SK-N-SH (cell line): ENCODE data around the gene FCMR. TPM values are rescaled to one million over a fixed set of nuclear protein-coding genes. Genes with fewer than 3 reads are reported as not detected.

Source experiments
- CTCF ChIA-PET: fragments of 300-600, 350-600 bp; formaldehyde crosslinking; extraction: SDS; loops from one replicate; lab custom pipeline; 2021; lab: Yijun Ruan, JAX
- POLR2A ChIA-PET: fragments of 350-600 bp; sonication (Branson Sonifier 250); formaldehyde crosslinking; extraction: SDS; loops from one replicate; lab custom pipeline; 2020; ENCODE audit warnings: antibody characterized with exemption, inconsistent platforms; lab: Yijun Ruan, JAX
- DNase-seq: peaks from one replicate; pipeline ENCODE4 v3.0.0; 2012
- H2AFZ ChIP-seq: fragments of 200-600 bp; sonication (generic); 2 replicates; pipeline ENCODE4 v1.8.1; 2016; ENCODE audit warnings: antibody characterized with exemption, mild to moderate bottlenecking, low read depth
- H3F3A ChIP-seq: fragments of 200-600 bp; sonication (generic); replicated peaks from 2 replicates; pipeline ENCODE3; 2016; ENCODE audit warnings: antibody characterized with exemption, mild to moderate bottlenecking; ENCODE audit not compliant: insufficient read depth
- H3K27ac ChIP-seq, 2 experiments: fragments of 200-500 bp in 1 of 2; fragments of 200-600 bp in 1 of 2; sonication (Bioruptor generic) in 1 of 2; sonication (generic), shearing (Covaris generic) in 1 of 2; 2 replicates each; pipeline versions ENCODE4 v1.5.1 to v1.6.1; 2014 to 2016; ENCODE audit warnings: low read depth in 2 of 2, inconsistent platforms in 1 of 2, low read length in 1 of 2, mild to moderate bottlenecking in 1 of 2, mixed read lengths in 1 of 2
- H3K27me3 ChIP-seq: fragments of 200-600 bp; sonication (generic), shearing (Covaris generic); 2 replicates; pipeline ENCODE4 v1.6.1; 2016; ENCODE audit warnings: mixed run types; ENCODE audit not compliant: insufficient read depth
- H3K36me3 ChIP-seq, 2 experiments: fragments of 200-500 bp in 1 of 2; fragments of 200-600 bp in 1 of 2; sonication (Bioruptor generic) in 1 of 2; sonication (generic) in 1 of 2; replicated peaks in 1 of 2; 2 replicates each; pipeline versions ENCODE3 to v1.5.1; 2014 to 2016; ENCODE audit warnings: low read length in 1 of 2, mild to moderate bottlenecking in 1 of 2; ENCODE audit not compliant: insufficient read depth in 2 of 2, control insufficient read depth in 1 of 2
- H3K4me1 ChIP-seq, 2 experiments: fragments of 200-500 bp in 1 of 2; fragments of 200-600 bp in 1 of 2; sonication (Bioruptor generic) in 1 of 2; sonication (generic), shearing (Covaris generic) in 1 of 2; 2 replicates each; pipeline versions ENCODE4 v1.5.1 to v1.6.1; 2014 to 2016; ENCODE audit warnings: low read depth in 1 of 2, low read length in 1 of 2, mixed run types in 1 of 2; ENCODE audit not compliant: insufficient read depth in 2 of 2, control insufficient read depth in 1 of 2
- H3K4me2 ChIP-seq: fragments of 200-600 bp; sonication (generic), shearing (Covaris generic); 2 replicates; pipeline ENCODE4 v1.6.1; 2017; ENCODE audit warnings: mixed run types
- H3K4me3 ChIP-seq, 2 experiments: fragments of 200-500 bp in 1 of 2; fragments of 200-600 bp in 1 of 2; sonication (Bioruptor generic) in 1 of 2; sonication (generic), shearing (Covaris generic) in 1 of 2; 2 replicates each; pipeline versions ENCODE4 v1.5.1 to v1.8.1; 2014 to 2016; ENCODE audit warnings: low read depth in 2 of 2, inconsistent platforms in 1 of 2, low read length in 1 of 2, mild to moderate bottlenecking in 1 of 2, mixed read lengths in 1 of 2, moderate library complexity in 1 of 2
- H3K79me2 ChIP-seq: fragments of 200-600 bp; sonication (generic); 2 replicates; pipeline ENCODE4 v1.8.1; 2017; ENCODE audit warnings: mild to moderate bottlenecking; ENCODE audit not compliant: insufficient read depth
- H3K9ac ChIP-seq: fragments of 200-600 bp; sonication (generic); 2 replicates; pipeline ENCODE4 v1.6.1; 2017; ENCODE audit warnings: mixed run types
- H3K9me2 ChIP-seq: fragments of 200-600 bp; sonication (generic); 2 replicates; pipeline ENCODE4 v1.6.1; 2017; ENCODE audit warnings: mixed run types
- H3K9me3 ChIP-seq: fragments of 200-600 bp; sonication (generic); 2 replicates; pipeline ENCODE4 v1.6.1; 2017; ENCODE audit warnings: mixed run types, mild to moderate bottlenecking, moderate library complexity
- H4K20me1 ChIP-seq: fragments of 200-600 bp; sonication (generic); 2 replicates; pipeline ENCODE4 v1.6.1; 2017; ENCODE audit warnings: mild to moderate bottlenecking, mixed run types; ENCODE audit not compliant: insufficient read depth
- ELF1 ChIP-seq: IDR thresholded peaks from 2 replicates; pipeline ENCODE4 v1.4.0; 2012
- EZH2phosphoT487 ChIP-seq: fragments of 200-600 bp; sonication (generic); IDR thresholded peaks from 2 replicates; pipeline ENCODE4 v1.6.1; 2017; ENCODE audit warnings: low read depth, mixed run types, mild to moderate bottlenecking, antibody characterized with exemption, moderate library complexity, borderline replicate concordance
- GABPA ChIP-seq: IDR thresholded peaks from 2 replicates; pipeline ENCODE4 v1.4.0; 2012; ENCODE audit warnings: low read depth, mild to moderate bottlenecking
- JUND ChIP-seq: IDR thresholded peaks from 2 replicates; pipeline ENCODE4 v1.4.0; 2012
- MXI1 ChIP-seq: IDR thresholded peaks from 2 replicates; pipeline ENCODE4 v1.6.1; 2012; ENCODE audit warnings: mild to moderate bottlenecking, low read depth, low read length, improper control_type of control experiment
- NFIC ChIP-seq: IDR thresholded peaks from 2 replicates; pipeline ENCODE4 v1.4.0; 2012; ENCODE audit warnings: borderline replicate concordance
- REST ChIP-seq: IDR thresholded peaks from 2 replicates; pipeline ENCODE4 v1.6.1; 2012; ENCODE audit warnings: mild to moderate bottlenecking, low read depth, low read length, moderate library complexity
- RXRA ChIP-seq: IDR thresholded peaks from 2 replicates; pipeline ENCODE4 v1.4.0; 2012; ENCODE audit warnings: low read depth, mild to moderate bottlenecking, borderline replicate concordance
- SIN3A ChIP-seq: IDR thresholded peaks from 2 replicates; pipeline ENCODE4 v1.6.1; 2012; ENCODE audit warnings: low read depth, mild to moderate bottlenecking, low read length, moderate library complexity, borderline replicate concordance
- SMC3 ChIP-seq: IDR thresholded peaks from 2 replicates; pipeline ENCODE4 v1.6.1; 2012; ENCODE audit warnings: low read depth, low read length, improper control_type of control experiment
- TAF1 ChIP-seq: IDR thresholded peaks from 2 replicates; pipeline ENCODE4 v1.6.1; 2012; ENCODE audit warnings: low read depth, mild to moderate bottlenecking, low read length, moderate library complexity, borderline replicate concordance
- TCF12 ChIP-seq: IDR thresholded peaks from 2 replicates; pipeline ENCODE4 v1.4.0; 2012
- WGBS: methylation state at CpG from one replicate; pipeline ENCODE4 v1.1.6; 2017; ENCODE audit warnings: low lambda C conversion rate; 5-methylcytosine and 5-hydroxymethylcytosine counted together
- polyA plus RNA-seq, 3 experiments: library from polyadenylated mRNA; depleted of rRNA; stranded (reverse); fragments of >200 nt; gene quantifications; 2 replicates each; pipeline ENCODE4 v1.2.3, GENCODE V29; 2012
- TF ChIP-seq, protein P1 (sequence below): fragments of 200-600 bp; sonication (generic); IDR thresholded peaks from 2 replicates; pipeline ENCODE4 v1.6.1; 2017; ENCODE audit warnings: antibody characterized with exemption, mild to moderate bottlenecking, moderate library complexity
- TF ChIP-seq, protein P2 (sequence below): IDR thresholded peaks from 2 replicates; pipeline ENCODE4; 2012
- TF ChIP-seq, protein P3 (sequence below): fragments of 150-350 bp; IDR thresholded peaks from 2 replicates; pipeline ENCODE4 v1.6.1; 2017; ENCODE audit warnings: antibody characterized with exemption, low read length, low read depth, borderline replicate concordance

The FCMR gene
- polyA plus RNA-seq, 1 of the 3 experiments (the other 2 are of a cell fraction), result 0.15 TPM

DNA sequence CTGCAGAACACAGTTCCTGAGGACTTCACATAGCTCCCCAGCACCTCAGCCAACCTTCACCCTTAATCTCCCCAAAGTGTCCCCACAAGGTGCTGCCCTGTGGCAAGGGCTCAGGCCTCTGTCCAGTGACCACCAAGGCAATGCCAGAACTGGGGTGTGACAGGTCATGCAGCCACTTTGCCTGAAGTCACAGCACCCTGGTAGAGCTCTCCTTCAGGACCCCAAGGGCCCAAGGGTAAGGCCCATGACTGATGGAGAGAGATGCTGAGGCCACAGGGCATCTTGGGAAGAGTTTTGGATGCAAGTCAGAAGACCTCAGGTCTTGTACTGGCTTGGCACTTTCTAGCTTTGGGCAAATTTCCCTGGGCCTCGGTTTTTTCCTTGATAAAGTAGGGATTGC, 783 bp upstream of the FCMR start:
- Histone ChIP-seq H4K20me1 (no peaks in the 10 kb centered on the region), H3K4me1 (no peaks in the 10 kb centered on the region), H3K27me3 (peaks cover 5% of the 10 kb centered on the region; the same call in 1 of the 2 replicates), H3K9me3 (no peaks in the 10 kb centered on the region), H3K36me3 (no peaks in the 10 kb centered on the region), H2AFZ (no peak overlapping the region), H3K4me3 (no peak overlapping the region), H3K27ac (no peak overlapping the region), H3K9ac (no peak overlapping the region), H3F3A (no peaks in the 10 kb centered on the region), H3K9me2 (no peaks in the 10 kb centered on the region), H3K4me2 (no peak overlapping the region), H3K79me2 (no peaks in the 10 kb centered on the region)
- DNase-seq, result no peak
- ChIA-PET CTCF (interaction anchor here (0.9 to 3.4 kb wide), 6 partner anchors 9 to 204 kb away, joined by 4 to 27 read pairs (median 5); no protein-coding TSS in a partner anchor), POLR2A (no interaction called here)
- TF ChIP-seq TCF12 (no peak), NFIC (no peak), RXRA (no peak), TAF1 (no peak), REST (no peak), GABPA (no peak), ELF1 (no peak), MXI1 (no peak), SMC3 (no peak), SIN3A (no peak), JUND (no peak), EZH2phosphoT487 (no peak)
- TF ChIP-seq, protein P1, sequence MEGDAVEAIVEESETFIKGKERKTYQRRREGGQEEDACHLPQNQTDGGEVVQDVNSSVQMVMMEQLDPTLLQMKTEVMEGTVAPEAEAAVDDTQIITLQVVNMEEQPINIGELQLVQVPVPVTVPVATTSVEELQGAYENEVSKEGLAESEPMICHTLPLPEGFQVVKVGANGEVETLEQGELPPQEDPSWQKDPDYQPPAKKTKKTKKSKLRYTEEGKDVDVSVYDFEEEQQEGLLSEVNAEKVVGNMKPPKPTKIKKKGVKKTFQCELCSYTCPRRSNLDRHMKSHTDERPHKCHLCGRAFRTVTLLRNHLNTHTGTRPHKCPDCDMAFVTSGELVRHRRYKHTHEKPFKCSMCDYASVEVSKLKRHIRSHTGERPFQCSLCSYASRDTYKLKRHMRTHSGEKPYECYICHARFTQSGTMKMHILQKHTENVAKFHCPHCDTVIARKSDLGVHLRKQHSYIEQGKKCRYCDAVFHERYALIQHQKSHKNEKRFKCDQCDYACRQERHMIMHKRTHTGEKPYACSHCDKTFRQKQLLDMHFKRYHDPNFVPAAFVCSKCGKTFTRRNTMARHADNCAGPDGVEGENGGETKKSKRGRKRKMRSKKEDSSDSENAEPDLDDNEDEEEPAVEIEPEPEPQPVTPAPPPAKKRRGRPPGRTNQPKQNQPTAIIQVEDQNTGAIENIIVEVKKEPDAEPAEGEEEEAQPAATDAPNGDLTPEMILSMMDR, result no peak
- TF ChIP-seq, protein P2, sequence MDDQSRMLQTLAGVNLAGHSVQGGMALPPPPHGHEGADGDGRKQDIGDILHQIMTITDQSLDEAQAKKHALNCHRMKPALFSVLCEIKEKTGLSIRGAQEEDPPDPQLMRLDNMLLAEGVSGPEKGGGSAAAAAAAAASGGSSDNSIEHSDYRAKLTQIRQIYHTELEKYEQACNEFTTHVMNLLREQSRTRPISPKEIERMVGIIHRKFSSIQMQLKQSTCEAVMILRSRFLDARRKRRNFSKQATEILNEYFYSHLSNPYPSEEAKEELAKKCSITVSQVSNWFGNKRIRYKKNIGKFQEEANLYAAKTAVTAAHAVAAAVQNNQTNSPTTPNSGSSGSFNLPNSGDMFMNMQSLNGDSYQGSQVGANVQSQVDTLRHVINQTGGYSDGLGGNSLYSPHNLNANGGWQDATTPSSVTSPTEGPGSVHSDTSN, result no peak
- TF ChIP-seq, protein P3, sequence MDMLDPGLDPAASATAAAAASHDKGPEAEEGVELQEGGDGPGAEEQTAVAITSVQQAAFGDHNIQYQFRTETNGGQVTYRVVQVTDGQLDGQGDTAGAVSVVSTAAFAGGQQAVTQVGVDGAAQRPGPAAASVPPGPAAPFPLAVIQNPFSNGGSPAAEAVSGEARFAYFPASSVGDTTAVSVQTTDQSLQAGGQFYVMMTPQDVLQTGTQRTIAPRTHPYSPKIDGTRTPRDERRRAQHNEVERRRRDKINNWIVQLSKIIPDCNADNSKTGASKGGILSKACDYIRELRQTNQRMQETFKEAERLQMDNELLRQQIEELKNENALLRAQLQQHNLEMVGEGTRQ, result no peak
- no CpG with 5 or more reads among the region's 1 CpG for WGBS
